Neural progenitor cell (in vitro differentiated cells): ENCODE results near the gene NAPA. TPM values are rescaled to one million over a fixed set of nuclear protein-coding genes. Genes with fewer than 3 reads are reported as not detected.

ENCODE experiments used
- DNase-seq: peaks from one replicate; pipeline ENCODE4 v3.0.0-alpha.2; 2016; ENCODE audit warnings: low spot score
- H2AFZ ChIP-seq: fragments of 200-600 bp; sonication (generic); replicated peaks from 2 replicates; pipeline ENCODE4 v1.6.1; 2016; ENCODE audit warnings: antibody characterized with exemption
- H3F3A ChIP-seq: fragments of 200-600 bp; sonication (generic); 2 replicates; pipeline ENCODE4 v1.6.1; 2016; ENCODE audit warnings: antibody characterized with exemption, low read depth
- H3K27ac ChIP-seq: fragments of 200-600 bp; sonication (generic); 2 replicates; pipeline ENCODE4 v1.5.1; 2016; ENCODE audit warnings: mild to moderate bottlenecking
- H3K27me3 ChIP-seq: fragments of 200-600 bp; sonication (generic); 2 replicates; pipeline ENCODE4 v1.6.1; 2016; ENCODE audit warnings: mild to moderate bottlenecking, moderate library complexity
- H3K36me3 ChIP-seq: fragments of 200-600 bp; sonication (generic); 2 replicates; pipeline ENCODE4 v1.5.1; 2016
- H3K4me1 ChIP-seq: fragments of 200-600 bp; sonication (generic); 2 replicates; pipeline ENCODE4 v1.6.1; 2016; ENCODE audit warnings: mixed run types
- H3K4me2 ChIP-seq: fragments of 200-600 bp; sonication (generic); 2 replicates; pipeline ENCODE4 v1.6.1; 2016
- H3K4me3 ChIP-seq: fragments of 200-600 bp; sonication (generic); 2 replicates; pipeline ENCODE4 v1.5.1; 2016
- H3K79me2 ChIP-seq: fragments of 200-600 bp; sonication (generic); 2 replicates; pipeline ENCODE4 v1.6.1; 2016; ENCODE audit warnings: low read depth
- H3K9ac ChIP-seq: fragments of 200-600 bp; sonication (generic); 2 replicates; pipeline ENCODE4 v1.6.1; 2016
- H3K9me3 ChIP-seq: fragments of 200-600 bp; sonication (generic); 2 replicates; pipeline ENCODE4 v1.5.1; 2016; ENCODE audit warnings: low read depth
- H4K20me1 ChIP-seq: fragments of 200-600 bp; sonication (generic); 2 replicates; pipeline ENCODE4 v1.6.1; 2016; ENCODE audit warnings: low read depth
- H3K27ac Mint-ChIP-seq: 3 replicates; pipeline ENCODE4 v1.8.0; 2021; ENCODE audit warnings: mixed read lengths
- H3K27me3 Mint-ChIP-seq: 2 replicates; pipeline ENCODE4 v1.8.0; 2022; ENCODE audit warnings: low read depth, mild to moderate bottlenecking, inconsistent platforms, moderate library complexity, mixed read lengths; ENCODE audit not compliant: insufficient read depth
- H3K36me3 Mint-ChIP-seq: 3 replicates; pipeline ENCODE4 v1.8.0; 2021; ENCODE audit warnings: mixed read lengths
- H3K4me1 Mint-ChIP-seq: 3 replicates; pipeline ENCODE4 v1.8.0; 2021; ENCODE audit warnings: mixed read lengths
- H3K4me3 Mint-ChIP-seq: 3 replicates; pipeline ENCODE4 v1.8.0; 2021; ENCODE audit warnings: mild to moderate bottlenecking, moderate library complexity, mixed read lengths
- H3K9me3 Mint-ChIP-seq: 3 replicates; pipeline ENCODE4 v1.8.0; 2020; ENCODE audit warnings: mixed read lengths
- EZH2 ChIP-seq: fragments of 200-600 bp; sonication (generic); IDR thresholded peaks from 2 replicates; pipeline ENCODE4 v1.6.1; 2017; ENCODE audit warnings: antibody characterized with exemption, mild to moderate bottlenecking, moderate library complexity
- EZH2phosphoT487 ChIP-seq: fragments of 200-600 bp; sonication (generic); IDR thresholded peaks from 2 replicates; pipeline ENCODE4 v1.6.1; 2017; ENCODE audit warnings: antibody characterized with exemption
- total RNA-seq: library from RNA; depleted of rRNA; stranded (reverse); fragments of >200 nt; gene quantifications from 2 replicates; pipeline ENCODE4 v1.2.3, GENCODE V29; 2015; ENCODE audit warnings: low replicate concordance
- TF ChIP-seq, protein P1 (sequence below): fragments of 200-600 bp; sonication (generic); IDR thresholded peaks from 2 replicates; pipeline ENCODE4 v1.5.1; 2017; ENCODE audit warnings: antibody characterized with exemption, mild to moderate bottlenecking

Gene NAPA
- total RNA-seq: 30.2 and 44.9 TPM in 2 replicates

DNA sequence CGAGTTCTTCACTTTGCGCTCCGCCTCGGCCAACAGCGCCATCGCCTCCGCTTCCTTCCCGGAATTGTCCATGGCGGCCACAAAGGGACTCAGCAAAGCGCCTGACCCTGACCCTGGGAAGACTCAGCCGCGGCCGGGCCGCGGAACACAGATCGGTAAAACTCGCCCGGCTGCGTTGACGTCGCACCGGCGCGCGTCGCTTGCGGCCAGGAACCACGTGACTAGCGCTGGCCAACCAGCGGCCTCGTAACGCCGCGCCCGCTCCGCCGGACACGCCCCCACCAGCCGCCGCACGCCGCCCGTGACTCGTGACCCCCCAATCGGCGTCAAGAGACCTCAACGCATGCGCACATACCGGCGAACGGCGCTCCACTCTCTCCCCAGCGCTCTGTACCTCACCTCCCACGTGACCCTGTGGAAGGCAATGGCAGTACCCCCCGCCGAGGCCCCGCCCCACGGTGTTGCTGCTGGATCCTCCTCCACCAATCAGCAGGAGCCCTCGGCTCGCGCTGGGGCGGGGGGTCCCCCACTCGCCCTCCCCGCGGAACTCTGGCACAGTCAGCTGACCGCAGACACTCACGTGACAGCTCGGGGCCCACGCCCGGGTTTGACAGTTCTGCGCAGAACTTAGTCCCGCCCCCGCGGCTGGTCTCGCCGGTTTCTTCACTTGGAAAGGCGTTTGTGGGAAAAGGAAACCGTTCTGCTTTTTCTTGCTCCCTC lies at the start of gene NAPA:
TSS of gene NAPA (minus strand) at position 195 of the 720 bp plus-strand sequence. CDS start at position 72, 123 bp downstream.
- no peaks in the 10 kb centered on the region for H3K9me3 Mint-ChIP-seq
- TF ChIP-seq, protein P1, sequence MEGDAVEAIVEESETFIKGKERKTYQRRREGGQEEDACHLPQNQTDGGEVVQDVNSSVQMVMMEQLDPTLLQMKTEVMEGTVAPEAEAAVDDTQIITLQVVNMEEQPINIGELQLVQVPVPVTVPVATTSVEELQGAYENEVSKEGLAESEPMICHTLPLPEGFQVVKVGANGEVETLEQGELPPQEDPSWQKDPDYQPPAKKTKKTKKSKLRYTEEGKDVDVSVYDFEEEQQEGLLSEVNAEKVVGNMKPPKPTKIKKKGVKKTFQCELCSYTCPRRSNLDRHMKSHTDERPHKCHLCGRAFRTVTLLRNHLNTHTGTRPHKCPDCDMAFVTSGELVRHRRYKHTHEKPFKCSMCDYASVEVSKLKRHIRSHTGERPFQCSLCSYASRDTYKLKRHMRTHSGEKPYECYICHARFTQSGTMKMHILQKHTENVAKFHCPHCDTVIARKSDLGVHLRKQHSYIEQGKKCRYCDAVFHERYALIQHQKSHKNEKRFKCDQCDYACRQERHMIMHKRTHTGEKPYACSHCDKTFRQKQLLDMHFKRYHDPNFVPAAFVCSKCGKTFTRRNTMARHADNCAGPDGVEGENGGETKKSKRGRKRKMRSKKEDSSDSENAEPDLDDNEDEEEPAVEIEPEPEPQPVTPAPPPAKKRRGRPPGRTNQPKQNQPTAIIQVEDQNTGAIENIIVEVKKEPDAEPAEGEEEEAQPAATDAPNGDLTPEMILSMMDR: no peak
- TF ChIP-seq EZH2phosphoT487: no peak
- TF ChIP-seq EZH2: no peak
- Histone ChIP-seq H3K36me3 (no peaks in the 10 kb centered on the region), H3K4me2 (peak within 1 kb of the TSS; percentile 99), H3K27me3 (no peaks in the 10 kb centered on the region), H3K9me3 (no peaks in the 10 kb centered on the region), H3K4me3 (peak within 1 kb of the TSS; percentile 95), H3F3A (peaks cover 9% of the 10 kb centered on the region), H4K20me1 (peaks cover 22% of the 10 kb centered on the region), H3K9ac (peak within 1 kb of the TSS; percentile 91), H3K4me1 (peaks cover 4% of the 10 kb centered on the region), H2AFZ (peak within 1 kb of the TSS; percentile 88), H3K79me2 (peaks cover 43% of the 10 kb centered on the region), H3K27ac (no peak within 1 kb of the TSS)
- peaks cover 30% of the 10 kb centered on the region for H3K4me1 Mint-ChIP-seq
- H3K4me3 Mint-ChIP-seq: peak within 1 kb of the TSS; percentile 97
- H3K27me3 Mint-ChIP-seq: peaks cover 12% of the 10 kb centered on the region
- H3K27ac Mint-ChIP-seq: peak within 1 kb of the TSS; percentile 96
- peak; percentile 100 for DNase-seq
- H3K36me3 Mint-ChIP-seq: no peaks in the 10 kb centered on the region

DNA sequence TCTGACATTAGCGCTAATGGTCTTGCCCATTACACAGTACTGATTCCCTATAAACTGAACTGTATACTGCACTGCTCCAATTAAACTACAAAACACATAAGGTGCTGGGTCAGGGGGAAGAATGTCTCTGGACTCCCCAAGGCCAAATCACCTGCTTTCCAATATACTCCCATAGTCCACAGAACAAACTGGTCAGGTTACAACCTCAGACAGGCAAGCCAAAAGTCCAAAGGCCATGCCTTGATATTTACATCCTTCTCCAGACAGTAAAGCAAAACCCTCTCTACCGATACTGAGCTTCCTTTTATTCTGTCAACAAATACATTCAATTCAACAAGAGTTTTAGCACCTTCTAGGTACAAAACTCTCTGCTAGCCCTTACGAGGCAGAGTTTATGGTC lies 49.2 kb upstream of the NAPA start:
- peaks cover 3% of the 10 kb centered on the region for H3K27me3 Mint-ChIP-seq
- no peak overlapping the region for H3K4me2 ChIP-seq
- no peak overlapping the region for H3K9ac ChIP-seq
- H3K9me3 Mint-ChIP-seq: no peaks in the 10 kb centered on the region
- no peak overlapping the region for H3K27ac ChIP-seq
- H3K9me3 ChIP-seq: no peaks in the 10 kb centered on the region
- H3K4me3 ChIP-seq: no peak overlapping the region
- no peak overlapping the region for H2AFZ ChIP-seq
- H3K4me1 Mint-ChIP-seq: peaks cover 8% of the 10 kb centered on the region
- H3K36me3 Mint-ChIP-seq: no peaks in the 10 kb centered on the region
- no peaks in the 10 kb centered on the region for H3K4me1 ChIP-seq
- no peaks in the 10 kb centered on the region for H4K20me1 ChIP-seq
- DNase-seq: no peak
- H3K27ac Mint-ChIP-seq: peak overlapping the region; percentile 37
- H3K4me3 Mint-ChIP-seq: no peak overlapping the region
- no peaks in the 10 kb centered on the region for H3F3A ChIP-seq
- H3K79me2 ChIP-seq: no peaks in the 10 kb centered on the region
- no peaks in the 10 kb centered on the region for H3K36me3 ChIP-seq
- TF ChIP-seq EZH2phosphoT487 (no peak), EZH2 (no peak)
- TF ChIP-seq, protein P1: no peak
- H3K27me3 ChIP-seq: no peaks in the 10 kb centered on the region

DNA sequence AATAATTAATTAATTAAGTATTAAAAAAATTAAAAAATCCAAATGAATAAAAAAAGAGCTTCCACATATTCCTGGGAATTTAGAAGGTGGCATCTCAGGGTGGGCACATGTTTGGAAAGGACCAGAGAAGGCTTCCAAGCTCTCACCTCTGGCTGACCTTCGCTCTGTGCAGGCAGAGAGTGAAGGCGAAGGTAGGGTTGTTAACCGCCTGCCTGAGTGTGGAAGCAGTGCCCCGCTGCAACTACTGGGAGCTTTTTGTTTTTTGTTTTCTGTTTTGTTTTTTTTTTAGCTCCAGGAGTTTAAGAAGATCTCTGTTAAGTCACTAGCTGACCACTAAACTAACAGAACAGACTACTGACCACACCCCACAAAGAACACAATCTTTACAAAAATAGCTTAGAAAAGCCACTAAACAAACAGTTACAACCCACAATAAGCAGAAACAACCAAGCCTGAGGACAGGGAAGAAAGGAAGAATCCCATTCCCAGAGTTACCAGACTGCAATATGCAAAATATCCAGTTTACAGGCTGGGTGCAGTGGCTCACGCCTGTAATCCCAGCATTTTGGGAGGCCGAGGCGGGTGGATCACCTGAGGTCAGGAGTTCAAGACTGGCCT lies 46.7 kb upstream of the NAPA start:
- Histone ChIP-seq H3K27ac (no peak overlapping the region), H3K4me3 (no peak overlapping the region), H3K27me3 (no peaks in the 10 kb centered on the region), H3K36me3 (no peaks in the 10 kb centered on the region), H3K79me2 (no peaks in the 10 kb centered on the region), H3F3A (no peaks in the 10 kb centered on the region), H3K4me1 (no peaks in the 10 kb centered on the region), H2AFZ (no peak overlapping the region), H3K4me2 (no peak overlapping the region), H3K9ac (no peak overlapping the region), H3K9me3 (no peaks in the 10 kb centered on the region), H4K20me1 (no peaks in the 10 kb centered on the region)
- H3K27ac Mint-ChIP-seq: no peak overlapping the region
- H3K4me1 Mint-ChIP-seq: peaks cover 3% of the 10 kb centered on the region
- TF ChIP-seq EZH2 (no peak), EZH2phosphoT487 (no peak)
- TF ChIP-seq, protein P1: no peak
- no peak overlapping the region for H3K4me3 Mint-ChIP-seq
- no peak for DNase-seq
- no peaks in the 10 kb centered on the region for H3K9me3 Mint-ChIP-seq
- H3K36me3 Mint-ChIP-seq: no peaks in the 10 kb centered on the region
- H3K27me3 Mint-ChIP-seq: peaks cover 2% of the 10 kb centered on the region
